Measurements from ENCODE around the gene EYA2. TPM values are rescaled to one million over a fixed set of nuclear protein-coding genes. Genes with fewer than 3 reads are reported as not detected.

The EYA2 gene
- total RNA-seq, 4 donors from 2014 or later = 9.9 to 20.1 (median 13.8) TPM

- DNase-seq = no peak
- Histone ChIP-seq H3K9me3 (no peaks in the 10 kb centered on the region), H3K27ac (no peak overlapping the region), H3K27me3 (no peaks in the 10 kb centered on the region), H3K36me3 (no peaks in the 10 kb centered on the region), H3K4me3 (replicated peaks in 1 of 3) (no peak overlapping the region), H3K4me1 (no peaks in the 10 kb centered on the region)
- TF ChIP-seq POLR2A (IDR thresholded peaks at IDR 0.05) = no peak
- no peak for TF ChIP-seq CTCF (IDR thresholded peaks at IDR 0.05)
- intact Hi-C loops (cut with DNase I) = no loop called here
- 74 to 83% methylated on average over 11 of the region's 11 CpGs for WGBS, 2 donors
Observed at GRCh38 chr20:47189060-47189459, 294.4 kb downstream of the EYA2 start.

- intact Hi-C loops (cut with DNase I) = loop anchor here (10.0 kb wide), 1 partner anchor 74 kb away; no protein-coding TSS in a partner anchor
- 88 to 89% methylated on average over 1 of the region's 1 CpG for WGBS, 2 donors
Observed at GRCh38 chr20:47191074-47191673, 296.5 kb downstream of the EYA2 start.

GRCh38 chr20:47191956-47192355 is 297.3 kb downstream of the EYA2 start:
- Histone ChIP-seq H3K4me3 (replicated peaks in 1 of 3) (no peak overlapping the region), H3K27ac (no peak overlapping the region), H3K27me3 (no peaks in the 10 kb centered on the region), H3K9me3 (no peaks in the 10 kb centered on the region), H3K4me1 (peaks cover 0 to 7% of the 10 kb centered on the region in 2 donors), H3K36me3 (no peaks in the 10 kb centered on the region)
- DNase-seq = no peak
- intact Hi-C loops (cut with DNase I) = loop anchor here (10.0 kb wide), 1 partner anchor 73 kb away; no protein-coding TSS in a partner anchor
- WGBS, 2 donors = 93 to 95% methylated on average over 3 of the region's 3 CpGs
- TF ChIP-seq CTCF (IDR thresholded peaks at IDR 0.05) (no peak), POLR2A (IDR thresholded peaks at IDR 0.05) (no peak)

More at GRCh38 chr20:47191074-47191673, 296.5 kb downstream of the EYA2 start:
- Histone ChIP-seq H3K9me3 (no peaks in the 10 kb centered on the region), H3K4me1 (peaks cover 0 to 1% of the 10 kb centered on the region in 2 donors), H3K4me3 (replicated peaks in 1 of 3) (no peak overlapping the region), H3K36me3 (no peaks in the 10 kb centered on the region), H3K27me3 (no peaks in the 10 kb centered on the region), H3K27ac (no peak overlapping the region)
- TF ChIP-seq CTCF (IDR thresholded peaks at IDR 0.05) = no peak
- TF ChIP-seq POLR2A (IDR thresholded peaks at IDR 0.05) = no peak
- no peak for DNase-seq

- DNase-seq = no peak
- intact Hi-C loops (cut with DNase I) = loop anchor here (5.0 to 10.0 kb wide), 3 partner anchors 69 to 427 kb away; no protein-coding TSS in a partner anchor
- WGBS, 2 donors = 73 to 82% methylated on average over 8 to 9 of the region's 9 CpGs
Observed at GRCh38 chr20:47195573-47195972, 300.9 kb downstream of the EYA2 start.

More at GRCh38 chr20:47195573-47195972, 300.9 kb downstream of the EYA2 start:
- Histone ChIP-seq H3K27me3 (no peaks in the 10 kb centered on the region), H3K36me3 (no peaks in the 10 kb centered on the region), H3K27ac (no peak overlapping the region), H3K9me3 (no peaks in the 10 kb centered on the region), H3K4me1 (peaks cover 0 to 7% of the 10 kb centered on the region in 2 donors), H3K4me3 (replicated peaks in 1 of 3) (no peak overlapping the region)
- TF ChIP-seq POLR2A (IDR thresholded peaks at IDR 0.05) (no peak), CTCF (IDR thresholded peaks at IDR 0.05) (no peak)
